Aorta (tissue), 5 donors: ENCODE measurements around the gene CUTA. TPM values are rescaled to one million over a fixed set of nuclear protein-coding genes. Genes with fewer than 3 reads are reported as not detected.

Experiments
- ATAC-seq: fragments of 200-7000 bp; cut with Tn5 transposase; one replicate; pipeline ENCODE4 v1.9.1; 2022; ENCODE audit warnings: moderate library complexity; ENCODE audit not compliant: low FRiP score
- DNase-seq, 2 donors: peaks; one replicate each; pipeline ENCODE4 v3.0.0-alpha.2; 2020
- H3K27ac ChIP-seq, 2 donors: one replicate each; pipeline ENCODE4 v1.5.1; 2013; ENCODE audit warnings: low read length in 2 of 2, mild to moderate bottlenecking in 2 of 2, moderate library complexity in 2 of 2, control low read depth in 1 of 2, inconsistent platforms in 1 of 2, low read depth in 1 of 2
- H3K27me3 ChIP-seq, 2 donors: one replicate each; pipeline ENCODE4 v1.6.1; 2013; ENCODE audit warnings: control low read depth in 1 of 2, low read length in 1 of 2, mild to moderate bottlenecking in 1 of 2, moderate library complexity in 1 of 2; ENCODE audit not compliant: insufficient read depth in 2 of 2, control insufficient read depth in 1 of 2
- H3K36me3 ChIP-seq, 2 donors: one replicate each; pipeline ENCODE4 v1.6.1; 2013; ENCODE audit warnings: control low read depth in 1 of 2, low read length in 1 of 2, mild to moderate bottlenecking in 1 of 2; ENCODE audit not compliant: insufficient read depth in 2 of 2, control insufficient read depth in 1 of 2
- H3K4me1 ChIP-seq, 2 donors: one replicate each; pipeline ENCODE4 v1.6.1; 2013; ENCODE audit warnings: low read length in 2 of 2, control low read depth in 1 of 2, mild to moderate bottlenecking in 1 of 2, moderate library complexity in 1 of 2; ENCODE audit not compliant: insufficient read depth in 2 of 2, control insufficient read depth in 1 of 2
- H3K4me3 ChIP-seq, 2 donors: one replicate each; pipeline ENCODE4 v1.5.1; 2013; ENCODE audit warnings: low read length in 2 of 2, control low read depth in 1 of 2, mild to moderate bottlenecking in 1 of 2
- H3K9me3 ChIP-seq: one replicate; pipeline ENCODE4 v1.6.1; 2013; ENCODE audit warnings: mild to moderate bottlenecking, low read length; ENCODE audit not compliant: control insufficient read depth
- WGBS, 2 donors: extraction: QIAGEN DNeasy Blood & Tissue Kit; methylation state at CpG; one replicate each; pipeline ENCODE4 v1.1.7; 2013; 5-methylcytosine and 5-hydroxymethylcytosine counted together
- intact Hi-C, 2 donors: fragments of 100-400 bp; cut with DNase I; formaldehyde crosslinking; loops; one replicate each; pipeline versions ENCODE4 v1.14.2 to v1.15.0; 2022
- polyA plus RNA-seq, 2 donors: library from polyadenylated mRNA; stranded (reverse); fragments of 200-250 nt; gene quantifications; one replicate each; pipeline ENCODE4 v1.2.3, GENCODE V29; 2013
- total RNA-seq, 2 donors: library from RNA; stranded (reverse); fragmentation: NEBNext Ultra II Directional; extraction: Animal tissue kit (Norgen Biotek cat#: 25700); gene quantifications; one replicate each; pipeline ENCODE4 v1.2.1, GENCODE V29; 2021
- donor health status: healthy with polysubstance abuse.
- donor health status: Bipolar disorder and iron deficiency.
- donor health status: DM: no; HTN: no; CAD: no.
- donor health status: DM: no; HTN: no; CAD: no.
- donor health status: DM: yes; HTN: yes; CAD: no.

Gene CUTA
- total and polyA plus RNA-seq, 4 donors: 89.9 to 191 (median 115) TPM

GRCh38 chr6:33421344-33421643 is 3.4 kb upstream of the CUTA start:
- Histone ChIP-seq H3K4me3 (no peak overlapping the region), H3K4me1 (peaks cover 1 to 3% of the 10 kb centered on the region in 2 donors), H3K36me3 (no peaks in the 10 kb centered on the region), H3K9me3 (no peaks in the 10 kb centered on the region), H3K27ac (no peak overlapping the region), H3K27me3 (no peaks in the 10 kb centered on the region)
- intact Hi-C loops: no loop called here
- no peak for ATAC-seq
- DNase-seq: no peak
- 87 to 93% methylated on average over 2 of the region's 2 CpGs for WGBS, 2 donors

- H3K9me3 ChIP-seq: no peaks in the 10 kb centered on the region
- ATAC-seq: no peak
- peak overlapping the region; percentile 60 to 69 for H3K4me3 ChIP-seq
- no peak overlapping the region for H3K27ac ChIP-seq
- DNase-seq: no peak
- H3K36me3 ChIP-seq: no peaks in the 10 kb centered on the region
- WGBS, 2 donors: 57 to 59% methylated on average over 6 of the region's 6 CpGs
- H3K27me3 ChIP-seq: no peaks in the 10 kb centered on the region
- intact Hi-C loops: no loop called here
- peaks cover 1 to 3% of the 10 kb centered on the region in 2 donors for H3K4me1 ChIP-seq
Measured at GRCh38 chr6:33420491-33421343, 2.8 kb upstream of the CUTA start.

GRCh38 chr6:33419580-33420490 is 1.9 kb upstream of the CUTA start, which contains the start of gene SYNGAP1:
SYNGAP1 (plus strand) TSS chr6:33420065; CDS start chr6:33420265, 200 bp downstream.
- peak; percentile 15 for ATAC-seq
- Histone ChIP-seq H3K4me3 (peak within 1 kb of the TSS; percentile 60 to 69), H3K4me1 (peaks cover 1 to 3% of the 10 kb centered on the region in 2 donors), H3K36me3 (no peaks in the 10 kb centered on the region), H3K27ac (peak within 1 kb of the TSS in 1 of 2 donors; percentile 93), H3K9me3 (no peaks in the 10 kb centered on the region), H3K27me3 (no peaks in the 10 kb centered on the region)
- DNase-seq: peak; percentile 81 to 90
- intact Hi-C loops: loop anchor here in 1 of 2 donors (10.0 kb wide), 3 partner anchors 155 to 1765 kb away; partner anchors contain the start of genes APOM, BAG6, HSD17B8 and RING1
- WGBS, 2 donors: 1 to 2% methylated on average over 21 to 22 of the region's 22 CpGs

- 31 to 43% methylated on average over 7 to 8 of the region's 8 CpGs for WGBS, 2 donors
- Histone ChIP-seq H3K4me1 (no peaks in the 10 kb centered on the region), H3K4me3 (peak overlapping the region in 1 of 2 donors; percentile 49), H3K27me3 (no peaks in the 10 kb centered on the region), H3K36me3 (no peaks in the 10 kb centered on the region), H3K27ac (peak overlapping the region; percentile 25 to 93), H3K9me3 (no peaks in the 10 kb centered on the region)
- intact Hi-C loops: loop anchor here in 1 of 2 donors (10.0 kb wide), 3 partner anchors 156 to 1764 kb away; partner anchors contain the start of genes APOM, BAG6, HSD17B8 and RING1
- DNase-seq (no peak), ATAC-seq (no peak)
Measured at GRCh38 chr6:33418690-33419291, 884 bp upstream of the CUTA start.

GRCh38 chr6:33417128-33417902 is 592 bp downstream of the CUTA start:
- H3K36me3 ChIP-seq: peaks cover 0 to 3% of the 10 kb centered on the region in 2 donors
- peak overlapping the region in 1 of 2 donors; percentile 81 for H3K27ac ChIP-seq
- WGBS, 2 donors: 0 to 1% methylated on average over 25 of the region's 25 CpGs
- no peaks in the 10 kb centered on the region for H3K9me3 ChIP-seq
- intact Hi-C loops: loop anchor here in 1 of 2 donors (2.0 to 10.0 kb wide), 4 partner anchors 97 to 1763 kb away; partner anchors contain the start of genes APOM, BAG6, HSD17B8 and RING1
- no peaks in the 10 kb centered on the region for H3K27me3 ChIP-seq
- DNase-seq (no peak), ATAC-seq (no peak)
- peak overlapping the region; percentile 40 to 68 for H3K4me3 ChIP-seq
- H3K4me1 ChIP-seq: no peaks in the 10 kb centered on the region

- 42 to 46% methylated on average over 12 of the region's 12 CpGs for WGBS, 2 donors
- Histone ChIP-seq H3K9me3 (no peaks in the 10 kb centered on the region), H3K4me1 (no peaks in the 10 kb centered on the region), H3K27ac (no peak overlapping the region), H3K36me3 (peaks cover 0 to 3% of the 10 kb centered on the region in 2 donors), H3K27me3 (no peaks in the 10 kb centered on the region), H3K4me3 (peak overlapping the region in 1 of 2 donors; percentile 40)
- no peak for DNase-seq
- intact Hi-C loops: loop anchor here in 1 of 2 donors (2.0 to 10.0 kb wide), 4 partner anchors 96 to 1762 kb away; partner anchors contain the start of genes APOM, BAG6, HSD17B8 and RING1
- no peak for ATAC-seq
Measured at GRCh38 chr6:33416386-33417127, 1.4 kb downstream of the CUTA start.

GRCh38 chr6:33415831-33416230 is 2.1 kb downstream of the CUTA start:
- WGBS, 2 donors: 69% methylated on average over 9 of the region's 9 CpGs
- Histone ChIP-seq H3K9me3 (no peaks in the 10 kb centered on the region), H3K4me1 (no peaks in the 10 kb centered on the region), H3K4me3 (no peak overlapping the region), H3K27ac (no peak overlapping the region), H3K27me3 (no peaks in the 10 kb centered on the region), H3K36me3 (peaks cover 0 to 3% of the 10 kb centered on the region in 2 donors)
- ATAC-seq (no peak), DNase-seq (no peak)
- intact Hi-C loops: loop anchor here in 1 of 2 donors (2.0 to 10.0 kb wide), 4 partner anchors 95 to 1761 kb away; partner anchors contain the start of genes APOM, BAG6, HSD17B8 and RING1
